Measurements from ENCODE around the gene AP5B1.

AP5B1 gene

GRCh38 chr11:65787649-65788622 lies 7.2 kb upstream of the AP5B1 start:
- Histone ChIP-seq H3K4me3 (ENCODE audit: low read length) (peak overlapping the region; percentile 36), H3K9ac (ENCODE audit: low read length) (peak overlapping the region; percentile 53), H3K27me3 (ENCODE audit: control insufficient read depth, insufficient read depth, low read length) (peaks cover 22% of the 10 kb centered on the region), H3K4me1 (ENCODE audit: control insufficient read depth, insufficient read depth, low read length) (peaks cover 61% of the 10 kb centered on the region), H3K36me3 (ENCODE audit: control insufficient read depth, insufficient read depth, low read length) (no peaks in the 10 kb centered on the region), H3K9me3 (ENCODE audit: control insufficient read depth, low read length) (no peaks in the 10 kb centered on the region)

DNA sequence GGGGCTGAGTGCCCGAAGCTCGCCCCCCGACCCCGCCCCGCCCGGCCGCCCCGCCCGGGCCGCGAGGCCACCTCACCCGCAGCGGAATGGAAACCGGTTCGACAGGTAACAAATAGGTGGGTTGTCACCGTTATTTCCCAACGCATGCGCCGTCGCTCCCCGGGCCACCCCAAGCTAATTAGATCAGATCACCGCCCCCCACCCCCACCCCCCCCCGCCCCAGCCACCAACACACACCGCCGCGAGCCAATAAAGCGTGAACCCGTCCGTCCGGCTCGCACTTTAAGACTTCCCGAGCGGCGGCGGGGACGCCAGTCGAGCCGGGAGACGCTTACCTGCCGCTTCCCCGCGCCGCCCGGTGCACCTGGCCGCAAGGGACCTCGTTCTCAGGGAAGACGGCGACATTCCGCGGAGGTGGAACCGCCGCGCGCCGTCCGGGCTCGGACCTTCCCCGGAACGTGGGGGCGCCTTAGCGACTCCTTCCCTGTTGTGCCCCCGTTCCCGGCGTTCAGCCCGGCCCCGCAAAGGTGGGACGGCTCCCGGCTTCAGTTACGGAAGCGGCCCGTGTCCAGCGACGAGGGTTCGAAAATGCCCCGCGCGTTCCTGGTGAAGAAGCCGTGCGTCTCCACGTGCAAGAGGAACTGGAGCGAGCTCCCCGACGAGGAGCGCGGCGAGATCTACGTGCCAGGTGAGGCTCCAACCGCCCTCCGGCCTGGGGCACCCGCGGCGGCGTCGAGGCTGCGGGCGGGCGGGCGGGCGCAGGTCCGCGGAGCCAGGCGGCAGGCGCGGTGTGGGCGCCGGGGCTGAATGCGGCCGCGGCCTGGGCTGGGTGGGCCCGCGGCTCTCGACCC lies 6.2 kb upstream of the AP5B1 start, which contains the start of gene OVOL1:
Gene OVOL1, plus strand, starts transcription at position 278 of the 851 bp plus-strand sequence. Its CDS starts 311 bp downstream, at position 589.
- Histone ChIP-seq H3K9ac (ENCODE audit: low read length) (peak within 1 kb of the TSS; percentile 53), H3K9me3 (ENCODE audit: control insufficient read depth, low read length) (no peaks in the 10 kb centered on the region), H3K27me3 (ENCODE audit: control insufficient read depth, insufficient read depth, low read length) (peaks cover 26% of the 10 kb centered on the region), H3K4me3 (ENCODE audit: low read length) (peak within 1 kb of the TSS; percentile 36), H3K36me3 (ENCODE audit: control insufficient read depth, insufficient read depth, low read length) (no peaks in the 10 kb centered on the region), H3K4me1 (ENCODE audit: control insufficient read depth, insufficient read depth, low read length) (peaks cover 56% of the 10 kb centered on the region)

- Histone ChIP-seq H3K36me3 (ENCODE audit: control insufficient read depth, insufficient read depth, low read length) (no peaks in the 10 kb centered on the region), H3K9ac (ENCODE audit: low read length) (no peak overlapping the region), H3K27me3 (ENCODE audit: control insufficient read depth, insufficient read depth, low read length) (peaks cover 26% of the 10 kb centered on the region), H3K9me3 (ENCODE audit: control insufficient read depth, low read length) (no peaks in the 10 kb centered on the region), H3K4me3 (ENCODE audit: low read length) (no peak overlapping the region), H3K4me1 (ENCODE audit: control insufficient read depth, insufficient read depth, low read length) (peaks cover 54% of the 10 kb centered on the region)
These were observed 5.4 kb upstream of the AP5B1 start for GRCh38 chr11:65786008-65786785.

DNA sequence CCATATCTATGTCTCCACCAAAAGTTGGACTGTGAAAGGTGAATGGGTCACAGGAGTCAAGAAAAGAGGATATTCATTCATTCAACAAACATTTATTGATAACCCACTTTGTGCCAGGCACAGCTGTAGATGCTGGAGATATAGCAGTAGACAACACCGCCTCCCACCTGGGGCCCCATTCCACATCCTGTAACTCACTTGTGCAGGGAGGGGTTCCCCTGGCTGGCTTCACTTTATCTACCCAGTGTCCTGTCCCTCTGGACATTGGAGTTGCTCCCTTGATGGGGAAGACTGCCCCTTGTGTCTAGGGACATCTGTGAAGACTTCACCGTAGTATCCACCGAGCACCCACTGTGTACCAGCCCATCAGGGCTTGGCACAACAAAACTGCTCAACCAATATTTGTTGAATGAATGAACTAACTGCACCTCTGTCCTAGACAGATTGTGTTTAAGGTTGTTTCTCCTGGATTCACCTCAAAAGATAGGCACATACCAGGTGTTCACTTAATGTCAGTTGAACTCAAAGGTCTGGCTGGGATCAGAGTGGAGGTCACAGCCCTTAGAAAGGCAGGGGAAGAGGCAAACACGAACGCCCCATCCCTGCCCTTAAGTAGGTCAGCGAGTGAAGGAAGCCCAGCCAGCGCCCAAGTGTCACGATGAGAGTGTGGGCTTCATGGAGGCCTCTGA lies 4.7 kb upstream of the AP5B1 start:
- Histone ChIP-seq H3K4me3 (ENCODE audit: low read length) (no peak overlapping the region), H3K36me3 (ENCODE audit: control insufficient read depth, insufficient read depth, low read length) (no peaks in the 10 kb centered on the region), H3K27me3 (ENCODE audit: control insufficient read depth, insufficient read depth, low read length) (peaks cover 26% of the 10 kb centered on the region), H3K9me3 (ENCODE audit: control insufficient read depth, low read length) (no peaks in the 10 kb centered on the region), H3K4me1 (ENCODE audit: control insufficient read depth, insufficient read depth, low read length) (peaks cover 46% of the 10 kb centered on the region), H3K9ac (ENCODE audit: low read length) (no peak overlapping the region)

- Histone ChIP-seq H3K9me3 (ENCODE audit: control insufficient read depth, low read length) (no peaks in the 10 kb centered on the region), H3K4me1 (ENCODE audit: control insufficient read depth, insufficient read depth, low read length) (peaks cover 30% of the 10 kb centered on the region), H3K36me3 (ENCODE audit: control insufficient read depth, insufficient read depth, low read length) (no peaks in the 10 kb centered on the region), H3K27me3 (ENCODE audit: control insufficient read depth, insufficient read depth, low read length) (peaks cover 16% of the 10 kb centered on the region), H3K4me3 (ENCODE audit: low read length) (no peak overlapping the region), H3K9ac (ENCODE audit: low read length) (no peak overlapping the region)
These were observed 2.0 kb upstream of the AP5B1 start for GRCh38 chr11:65782816-65783228.

DNA sequence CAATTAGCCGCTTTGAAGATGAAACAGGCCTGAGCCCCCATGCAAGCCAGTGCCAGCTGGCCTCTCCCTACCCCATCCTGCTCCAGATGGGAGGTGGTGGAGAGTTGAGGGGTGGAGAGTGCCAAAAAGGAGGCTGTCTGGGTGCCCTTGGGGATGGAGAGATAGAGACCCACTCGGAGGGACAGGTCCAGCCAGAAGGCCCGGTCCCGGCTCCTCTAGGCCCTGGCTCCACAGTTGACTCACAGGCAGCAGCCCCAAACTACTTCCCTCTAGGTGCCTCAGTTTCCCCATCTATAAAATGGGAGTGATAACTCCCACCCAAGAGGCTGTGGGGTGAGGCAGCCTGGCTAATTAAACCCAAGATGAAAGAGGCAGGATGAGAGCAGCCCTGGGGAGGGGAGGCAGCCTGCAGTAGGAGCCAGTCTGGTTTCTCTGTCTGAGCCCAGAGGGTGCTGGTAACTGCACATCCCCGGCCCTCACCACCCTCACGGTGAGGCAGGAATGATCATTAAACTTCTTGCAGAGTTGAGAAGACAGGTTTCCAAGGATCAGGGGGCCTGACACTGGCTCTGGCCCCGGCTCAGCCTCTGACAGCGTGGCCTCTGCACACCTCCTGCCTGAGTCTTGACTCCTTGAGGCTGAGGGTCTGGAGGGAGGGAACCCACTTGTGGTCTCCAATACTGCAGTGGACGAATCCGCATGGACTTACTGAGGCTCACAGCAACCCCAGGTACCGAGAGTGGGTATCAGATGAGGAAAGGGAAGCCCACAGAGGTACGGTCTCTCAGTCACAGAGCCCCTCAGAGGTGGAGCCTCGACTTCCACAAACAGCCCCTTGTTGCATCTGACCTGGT lies 1.4 kb upstream of the AP5B1 start:
- no peaks in the 10 kb centered on the region for H3K9me3 ChIP-seq (ENCODE audit: control insufficient read depth, low read length)
- peaks cover 27% of the 10 kb centered on the region for H3K4me1 ChIP-seq (ENCODE audit: control insufficient read depth, insufficient read depth, low read length)
- no peak overlapping the region for H3K9ac ChIP-seq (ENCODE audit: low read length)
- H3K36me3 ChIP-seq (ENCODE audit: control insufficient read depth, insufficient read depth, low read length) = no peaks in the 10 kb centered on the region
- no peak overlapping the region for H3K4me3 ChIP-seq (ENCODE audit: low read length)
- H3K27me3 ChIP-seq (ENCODE audit: control insufficient read depth, insufficient read depth, low read length) = peaks cover 13% of the 10 kb centered on the region

GRCh38 chr11:65781152-65781961 lies 581 bp upstream of the AP5B1 start:
- Histone ChIP-seq H3K4me1 (ENCODE audit: control insufficient read depth, insufficient read depth, low read length) (peaks cover 27% of the 10 kb centered on the region), H3K9ac (ENCODE audit: low read length) (peak overlapping the region; percentile 50), H3K36me3 (ENCODE audit: control insufficient read depth, insufficient read depth, low read length) (no peaks in the 10 kb centered on the region)

GRCh38 chr11:65779919-65780769 lies 632 bp downstream of the AP5B1 start:
- H3K27me3 ChIP-seq (ENCODE audit: control insufficient read depth, insufficient read depth, low read length) = peaks cover 3% of the 10 kb centered on the region
- peak overlapping the region; percentile 77 for H3K4me3 ChIP-seq (ENCODE audit: low read length)
- peak overlapping the region; percentile 84 for H3K9ac ChIP-seq (ENCODE audit: low read length)
- no peaks in the 10 kb centered on the region for H3K36me3 ChIP-seq (ENCODE audit: control insufficient read depth, insufficient read depth, low read length)
- no peaks in the 10 kb centered on the region for H3K9me3 ChIP-seq (ENCODE audit: control insufficient read depth, low read length)
- peaks cover 22% of the 10 kb centered on the region for H3K4me1 ChIP-seq (ENCODE audit: control insufficient read depth, insufficient read depth, low read length)

More at GRCh38 chr11:65781152-65781961, 581 bp upstream of the AP5B1 start:
- H3K27me3 ChIP-seq (ENCODE audit: control insufficient read depth, insufficient read depth, low read length) = peaks cover 11% of the 10 kb centered on the region
- no peaks in the 10 kb centered on the region for H3K9me3 ChIP-seq (ENCODE audit: control insufficient read depth, low read length)
- H3K4me3 ChIP-seq (ENCODE audit: low read length) = no peak overlapping the region

DNA sequence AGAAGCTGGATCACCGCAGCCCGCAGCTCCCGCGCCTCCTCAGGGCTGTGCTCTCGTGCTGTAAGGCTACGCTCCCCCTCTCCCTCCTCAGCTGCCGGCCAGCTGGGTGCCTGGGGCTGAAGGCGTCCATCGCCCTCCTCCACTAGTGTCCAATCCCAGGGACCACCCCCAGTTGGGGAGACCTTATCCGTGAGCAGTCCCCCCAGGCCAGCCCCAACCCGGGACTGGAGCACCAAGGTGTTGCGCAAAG lies 1.2 kb downstream of the AP5B1 start:
- H3K9me3 ChIP-seq (ENCODE audit: control insufficient read depth, low read length) = no peaks in the 10 kb centered on the region
- peaks cover 22% of the 10 kb centered on the region for H3K4me1 ChIP-seq (ENCODE audit: control insufficient read depth, insufficient read depth, low read length)
- no peaks in the 10 kb centered on the region for H3K36me3 ChIP-seq (ENCODE audit: control insufficient read depth, insufficient read depth, low read length)
- H3K4me3 ChIP-seq (ENCODE audit: low read length) = peak overlapping the region; percentile 77
- peaks cover 3% of the 10 kb centered on the region for H3K27me3 ChIP-seq (ENCODE audit: control insufficient read depth, insufficient read depth, low read length)
- H3K9ac ChIP-seq (ENCODE audit: low read length) = peak overlapping the region; percentile 84

Measured in mucosa of stomach (tissue), 1 donor.